Peyer's patch (tissue), 4 donors: ENCODE measurements around the gene EPS8L2. TPM values are rescaled to one million over a fixed set of nuclear protein-coding genes. Genes with fewer than 3 reads are reported as not detected.

ENCODE experiments used
- DNase-seq, 3 donors: peaks; one replicate each; pipeline ENCODE4 v3.0.0-alpha.2; 2017 to 2019
- H3K27ac ChIP-seq, 4 donors: fragments of 200-600 bp; sonication (generic); one replicate each; pipeline ENCODE4 v1.5.1; 2016 to 2019
- H3K27me3 ChIP-seq, 2 donors: fragments of 200-600 bp; sonication (generic); one replicate each; pipeline ENCODE4 v1.5.1; 2019
- H3K36me3 ChIP-seq, 3 donors: fragments of 200-600 bp; sonication (generic); one replicate each; pipeline ENCODE4 v1.5.1; 2016 to 2019
- H3K4me1 ChIP-seq, 4 donors: fragments of 200-600 bp; sonication (generic); one replicate each; pipeline ENCODE4 v1.5.1; 2016 to 2019
- H3K4me3 ChIP-seq, 4 donors: fragments of 200-600 bp; sonication (generic); 1 replicate in 3 of 4; 2 replicates in 1 of 4; pipeline ENCODE4 v1.5.1; 2016 to 2019; ENCODE audit warnings: mild to moderate bottlenecking in 1 of 4
- H3K9me3 ChIP-seq, 4 donors: fragments of 200-600 bp; sonication (generic); one replicate each; pipeline ENCODE4 v1.5.1; 2016 to 2019; ENCODE audit warnings: mild to moderate bottlenecking in 1 of 4
- POLR2A ChIP-seq, 2 donors: fragments of 450-650 bp; IDR thresholded peaks; one replicate each; pipeline ENCODE4 v1.5.1; 2017; ENCODE audit warnings: antibody characterized with exemption in 2 of 2, mild to moderate bottlenecking in 2 of 2, moderate library complexity in 2 of 2
- total RNA-seq, 4 donors: library from RNA; depleted of rRNA; stranded (reverse); fragments of >200 nt; gene quantifications; one replicate each; pipeline ENCODE4 v1.1.0, GENCODE V29; 2016
- TF ChIP-seq, protein P1 (sequence below), 6 experiments: fragments of 450-650 bp in 4 of 6; fragments of 200-600 bp in 2 of 6; sonication (generic) in 1 of 6; IDR thresholded peaks; one replicate each; pipeline ENCODE4 v1.5.1; 2017 to 2019; ENCODE audit warnings: antibody characterized with exemption in 6 of 6, mild to moderate bottlenecking in 3 of 6, moderate library complexity in 1 of 6

EPS8L2 gene
- total RNA-seq, 4 donors from 2014 or later, result 258 to 710 (median 672) TPM

DNA sequence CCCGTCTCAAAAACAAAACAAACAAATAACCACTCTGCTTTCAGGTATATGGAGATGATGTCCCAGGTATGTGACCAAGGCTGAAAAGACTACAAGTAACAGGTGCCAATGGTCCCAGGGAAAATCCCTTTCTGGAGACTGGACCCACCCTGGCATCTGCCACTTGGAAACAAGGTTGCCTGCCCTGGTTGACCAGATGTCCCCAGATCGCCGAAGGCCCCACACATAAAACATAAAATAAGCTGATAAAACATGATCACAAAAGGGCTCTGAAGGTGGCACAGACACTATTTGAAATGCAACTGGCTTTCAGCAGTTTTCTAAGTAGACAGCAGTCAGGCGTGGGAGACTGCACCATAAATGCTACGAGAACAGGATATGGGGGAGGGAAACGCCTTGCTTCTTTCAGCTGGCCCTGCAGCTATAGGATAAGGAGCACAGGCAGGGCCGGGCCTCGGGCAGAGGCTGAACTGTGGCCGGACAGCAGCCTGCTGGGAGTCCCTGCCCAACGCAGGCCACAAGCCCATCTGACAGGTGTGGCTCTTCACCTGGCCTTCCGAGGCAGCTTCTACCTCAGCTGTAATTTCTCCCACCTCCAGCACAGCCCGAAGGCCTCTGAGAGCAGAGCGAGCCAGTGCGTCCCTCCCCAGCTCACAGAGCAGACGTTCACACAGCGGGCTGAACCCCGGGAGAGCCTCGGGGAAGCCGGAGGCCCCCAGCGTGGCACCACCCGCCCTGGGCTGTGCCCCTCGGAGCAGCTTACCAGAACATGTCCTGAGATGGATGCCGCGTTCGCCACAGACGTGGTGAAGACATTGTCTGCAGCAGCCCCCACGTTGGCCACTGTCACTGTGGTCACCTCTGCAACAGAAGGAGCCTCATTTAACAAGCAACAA lies 15.0 kb upstream of the EPS8L2 start:
- no peak for TF ChIP-seq POLR2A (IDR thresholded peaks at IDR 0.05)
- TF ChIP-seq, protein P1, sequence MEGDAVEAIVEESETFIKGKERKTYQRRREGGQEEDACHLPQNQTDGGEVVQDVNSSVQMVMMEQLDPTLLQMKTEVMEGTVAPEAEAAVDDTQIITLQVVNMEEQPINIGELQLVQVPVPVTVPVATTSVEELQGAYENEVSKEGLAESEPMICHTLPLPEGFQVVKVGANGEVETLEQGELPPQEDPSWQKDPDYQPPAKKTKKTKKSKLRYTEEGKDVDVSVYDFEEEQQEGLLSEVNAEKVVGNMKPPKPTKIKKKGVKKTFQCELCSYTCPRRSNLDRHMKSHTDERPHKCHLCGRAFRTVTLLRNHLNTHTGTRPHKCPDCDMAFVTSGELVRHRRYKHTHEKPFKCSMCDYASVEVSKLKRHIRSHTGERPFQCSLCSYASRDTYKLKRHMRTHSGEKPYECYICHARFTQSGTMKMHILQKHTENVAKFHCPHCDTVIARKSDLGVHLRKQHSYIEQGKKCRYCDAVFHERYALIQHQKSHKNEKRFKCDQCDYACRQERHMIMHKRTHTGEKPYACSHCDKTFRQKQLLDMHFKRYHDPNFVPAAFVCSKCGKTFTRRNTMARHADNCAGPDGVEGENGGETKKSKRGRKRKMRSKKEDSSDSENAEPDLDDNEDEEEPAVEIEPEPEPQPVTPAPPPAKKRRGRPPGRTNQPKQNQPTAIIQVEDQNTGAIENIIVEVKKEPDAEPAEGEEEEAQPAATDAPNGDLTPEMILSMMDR (IDR thresholded peaks at IDR 0.05), result no peak
- Histone ChIP-seq H3K4me1 (peaks cover 3 to 22% (median 15%) of the 10 kb centered on the region in 4 donors), H3K27me3 (no peaks in the 10 kb centered on the region), H3K36me3 (peaks cover 0 to 38% (median 0%) of the 10 kb centered on the region in 3 donors), H3K4me3 (no peak overlapping the region), H3K9me3 (no peaks in the 10 kb centered on the region), H3K27ac (peak overlapping the region in 1 of 4 donors; percentile 39)
- DNase-seq, result no peak

DNA sequence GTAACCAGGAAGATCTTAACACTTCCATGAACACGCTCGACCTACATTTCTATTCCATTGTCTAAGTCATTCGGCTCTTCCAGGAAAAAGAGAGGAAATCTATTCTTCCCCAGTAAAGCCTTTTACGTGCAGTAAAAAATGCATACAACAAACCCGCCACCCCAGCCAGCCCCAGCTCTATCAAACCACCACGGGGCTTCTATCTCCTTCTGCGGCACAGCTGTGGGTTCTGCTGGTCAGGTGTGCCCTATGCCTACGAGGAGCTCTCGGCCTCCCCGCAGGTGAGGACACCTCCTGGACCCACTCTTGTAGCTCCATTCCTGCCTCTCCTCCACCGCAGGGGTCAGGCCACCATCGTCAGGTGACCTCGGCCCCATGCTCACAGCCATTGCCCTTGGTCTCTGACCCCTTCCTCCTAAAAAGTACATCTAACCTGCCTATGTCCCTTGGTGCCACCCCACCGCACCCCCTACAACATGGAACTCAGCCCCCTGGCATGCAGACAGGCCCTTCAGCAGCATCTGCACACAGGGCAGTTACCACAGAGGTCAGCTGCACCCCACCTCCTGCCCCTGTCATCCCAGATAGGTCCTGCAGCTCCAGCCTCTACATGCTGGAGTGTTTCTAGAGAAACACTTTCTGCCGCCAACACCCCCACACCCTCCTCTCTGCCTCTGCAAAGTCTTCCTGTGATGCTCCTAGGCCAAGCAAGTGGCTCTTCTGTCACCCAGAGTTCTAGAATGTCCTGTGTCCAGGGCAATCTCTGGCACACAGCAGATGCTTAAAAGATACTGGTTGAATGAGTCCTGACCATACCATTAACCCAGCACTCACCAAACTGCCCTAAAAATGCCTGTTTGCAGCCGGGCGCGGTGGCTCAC lies 14.1 kb upstream of the EPS8L2 start:
- Histone ChIP-seq H3K36me3 (peaks cover 0 to 28% (median 0%) of the 10 kb centered on the region in 3 donors), H3K9me3 (no peaks in the 10 kb centered on the region), H3K4me1 (peaks cover 3 to 27% (median 23%) of the 10 kb centered on the region in 4 donors), H3K27me3 (no peaks in the 10 kb centered on the region), H3K27ac (no peak overlapping the region), H3K4me3 (no peak overlapping the region)
- DNase-seq, result no peak
- TF ChIP-seq, protein P1 (IDR thresholded peaks at IDR 0.05), result no peak
- TF ChIP-seq POLR2A (IDR thresholded peaks at IDR 0.05), result no peak

DNA sequence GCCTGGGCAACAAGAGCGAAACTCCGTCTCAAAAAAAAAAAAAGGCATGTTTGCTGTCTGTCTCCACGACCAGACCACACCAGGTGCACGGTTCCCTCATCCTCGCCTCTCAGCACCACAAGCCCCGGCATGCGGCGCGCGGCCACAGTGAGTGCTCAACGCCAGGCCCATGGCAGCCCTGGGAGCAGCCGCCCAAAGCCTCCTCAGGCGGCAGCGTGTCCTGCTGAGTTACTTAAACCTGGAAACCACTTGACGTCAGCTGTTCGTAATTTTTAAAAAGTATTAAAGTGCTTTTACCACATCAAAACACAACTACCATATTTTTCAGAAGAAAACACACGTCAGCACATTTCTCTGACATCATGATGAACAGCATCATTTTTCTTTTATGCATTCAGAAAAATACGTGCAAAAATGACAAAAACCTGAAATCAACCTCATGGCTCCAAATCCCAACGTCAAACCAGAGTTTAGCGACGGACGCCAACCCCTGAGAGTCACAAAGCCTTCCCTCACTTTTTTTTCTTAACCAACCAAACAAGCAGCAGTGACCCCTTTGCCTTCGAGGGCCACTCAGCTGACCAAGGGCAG lies 13.1 kb upstream of the EPS8L2 start:
- H3K4me1 ChIP-seq, result peaks cover 3 to 36% (median 24%) of the 10 kb centered on the region in 4 donors
- H3K36me3 ChIP-seq, result peaks cover 0 to 19% (median 0%) of the 10 kb centered on the region in 3 donors
- H3K4me3 ChIP-seq, result no peak overlapping the region
- H3K27me3 ChIP-seq, result no peaks in the 10 kb centered on the region
- no peak for DNase-seq
- H3K9me3 ChIP-seq, result no peaks in the 10 kb centered on the region
- H3K27ac ChIP-seq, result peak overlapping the region in 1 of 4 donors; percentile 99
- TF ChIP-seq, protein P1 (IDR thresholded peaks at IDR 0.05), result no peak
- TF ChIP-seq POLR2A (IDR thresholded peaks at IDR 0.05), result no peak

DNA sequence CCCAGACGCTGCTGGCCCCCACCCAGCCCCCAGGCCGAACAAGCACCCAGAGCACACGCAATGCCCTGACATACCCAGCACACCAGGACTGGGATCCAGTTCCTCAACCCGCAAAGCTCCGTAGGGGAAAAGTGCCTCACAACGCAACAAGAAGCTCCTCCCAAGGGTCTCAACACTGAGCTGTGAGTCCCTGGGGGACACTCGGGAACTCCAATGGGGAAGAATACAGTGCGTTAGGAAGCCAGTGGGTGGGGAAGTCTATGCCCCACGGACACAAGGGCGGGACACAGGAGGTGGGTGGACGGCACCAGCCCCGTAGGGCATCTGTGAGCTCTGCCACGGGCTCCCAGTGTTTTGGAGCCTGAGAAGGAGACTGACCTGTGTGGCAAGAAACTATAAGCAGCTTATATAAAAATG lies 12.6 kb upstream of the EPS8L2 start:
- Histone ChIP-seq H3K27ac (peak overlapping the region in 3 of 4 donors; percentile 98 to 100 (median 99)), H3K9me3 (no peaks in the 10 kb centered on the region), H3K4me1 (peaks cover 3 to 36% (median 24%) of the 10 kb centered on the region in 4 donors), H3K27me3 (no peaks in the 10 kb centered on the region), H3K4me3 (peak overlapping the region in 2 of 4 donors; percentile 93 to 95), H3K36me3 (peaks cover 0 to 14% (median 0%) of the 10 kb centered on the region in 3 donors)
- no peak for DNase-seq
- TF ChIP-seq, protein P1 (IDR thresholded peaks at IDR 0.05), result no peak
- TF ChIP-seq POLR2A (IDR thresholded peaks at IDR 0.05), result no peak
